Esophagus squamous epithelium (tissue), 5 donors: Measurements from ENCODE around the gene MATCAP1. TPM values are rescaled to one million over a fixed set of nuclear protein-coding genes. Genes with fewer than 3 reads are reported as not detected.

ENCODE experiments used
- DNase-seq: peaks from one replicate; lab custom pipeline; 2025; lab: John Stamatoyannopoulos, UW
- H3K27ac ChIP-seq, 4 donors: fragments of 200-600 bp; sonication (generic); one replicate each; pipeline ENCODE4 v1.5.1; 2016 to 2019; ENCODE audit warnings: mild to moderate bottlenecking in 1 of 4
- H3K27me3 ChIP-seq, 4 donors: fragments of 200-600 bp; sonication (generic); 1 replicate in 3 of 4; 2 replicates in 1 of 4; pipeline versions ENCODE4 v1.5.1 to v1.6.0; 2017 to 2021; ENCODE audit warnings: antibody characterized with exemption in 1 of 4
- H3K36me3 ChIP-seq, 3 donors: fragments of 200-600 bp; sonication (generic); one replicate each; pipeline ENCODE4 v1.5.1; 2016 to 2019
- H3K4me1 ChIP-seq, 3 donors: fragments of 200-600 bp; sonication (generic); one replicate each; pipeline ENCODE4 v1.5.1; 2017 to 2019
- H3K4me3 ChIP-seq, 4 donors: fragments of 200-600 bp; sonication (generic); 1 replicate in 3 of 4; 2 replicates in 1 of 4; pipeline ENCODE4 v1.5.1; 2016 to 2019; ENCODE audit warnings: mild to moderate bottlenecking in 2 of 4, moderate library complexity in 1 of 4
- H3K9me3 ChIP-seq, 3 donors: fragments of 200-600 bp; sonication (generic); one replicate each; pipeline ENCODE4 v1.5.1; 2016 to 2019
- POLR2A ChIP-seq, 4 donors: fragments of 450-650 bp; IDR thresholded peaks; one replicate each; pipeline ENCODE4 v1.6.1; 2017; ENCODE audit warnings: antibody characterized with exemption in 4 of 4, mild to moderate bottlenecking in 4 of 4, moderate library complexity in 3 of 4
- WGBS, 2 donors: methylation state at CpG; one replicate each; pipeline ENCODE4 v1.1.5; 2018; 5-methylcytosine and 5-hydroxymethylcytosine counted together
- intact Hi-C: fragments of 100-400 bp; cut with DNase I; formaldehyde crosslinking; loops from one replicate; pipeline ENCODE4 v1.15.0; 2022
- total RNA-seq, 4 donors: library from RNA; depleted of rRNA; stranded (reverse); fragments of >200 nt; gene quantifications; one replicate each; pipeline ENCODE4 v1.1.0, GENCODE V29; 2016
- TF ChIP-seq, protein P1 (sequence below), 6 experiments: fragments of 450-650 bp in 4 of 6; fragments of 200-600 bp in 2 of 6; sonication (generic) in 2 of 6; IDR thresholded peaks; one replicate each; pipeline ENCODE4 v1.5.1; 2016 to 2019; ENCODE audit warnings: antibody characterized with exemption in 6 of 6, mild to moderate bottlenecking in 4 of 6, moderate library complexity in 4 of 6
- donor health status: DM: yes; HTN: yes; CAD: no.

The MATCAP1 gene
- total RNA-seq, 4 donors from 2014 or later: 8.8 to 18.8 (median 13.4) TPM

DNA sequence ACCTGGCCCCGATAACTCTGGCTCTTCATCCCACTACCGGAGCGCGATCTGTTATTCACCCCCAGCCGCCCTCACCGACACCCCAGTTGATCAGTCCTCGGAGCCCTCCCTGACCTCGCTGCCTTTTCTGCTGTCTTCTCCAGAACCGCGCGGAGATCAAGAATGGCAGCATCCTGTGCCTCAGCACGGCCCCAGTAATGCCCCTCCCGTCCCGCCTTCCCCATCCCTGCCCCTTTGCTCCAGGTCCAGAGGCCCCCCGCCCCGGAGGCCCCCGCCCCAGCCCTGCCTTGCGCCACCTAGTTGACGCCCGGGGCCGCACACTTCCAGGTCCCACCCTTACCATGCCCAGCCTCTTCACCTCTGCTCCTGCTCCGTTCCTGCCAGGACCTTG, 16.0 kb upstream of the MATCAP1 start:
- Histone ChIP-seq H3K4me1 (peaks cover 11 to 51% (median 15%) of the 10 kb centered on the region in 3 donors), H3K36me3 (peaks cover 57 to 84% (median 63%) of the 10 kb centered on the region in 3 donors), H3K4me3 (peak overlapping the region; percentile 58 to 70 (median 63)), H3K27ac (peak overlapping the region; percentile 82 to 93 (median 86)), H3K9me3 (no peaks in the 10 kb centered on the region), H3K27me3 (no peaks in the 10 kb centered on the region)
- TF ChIP-seq POLR2A (IDR thresholded peaks at IDR 0.05): no peak
- TF ChIP-seq, protein P1, sequence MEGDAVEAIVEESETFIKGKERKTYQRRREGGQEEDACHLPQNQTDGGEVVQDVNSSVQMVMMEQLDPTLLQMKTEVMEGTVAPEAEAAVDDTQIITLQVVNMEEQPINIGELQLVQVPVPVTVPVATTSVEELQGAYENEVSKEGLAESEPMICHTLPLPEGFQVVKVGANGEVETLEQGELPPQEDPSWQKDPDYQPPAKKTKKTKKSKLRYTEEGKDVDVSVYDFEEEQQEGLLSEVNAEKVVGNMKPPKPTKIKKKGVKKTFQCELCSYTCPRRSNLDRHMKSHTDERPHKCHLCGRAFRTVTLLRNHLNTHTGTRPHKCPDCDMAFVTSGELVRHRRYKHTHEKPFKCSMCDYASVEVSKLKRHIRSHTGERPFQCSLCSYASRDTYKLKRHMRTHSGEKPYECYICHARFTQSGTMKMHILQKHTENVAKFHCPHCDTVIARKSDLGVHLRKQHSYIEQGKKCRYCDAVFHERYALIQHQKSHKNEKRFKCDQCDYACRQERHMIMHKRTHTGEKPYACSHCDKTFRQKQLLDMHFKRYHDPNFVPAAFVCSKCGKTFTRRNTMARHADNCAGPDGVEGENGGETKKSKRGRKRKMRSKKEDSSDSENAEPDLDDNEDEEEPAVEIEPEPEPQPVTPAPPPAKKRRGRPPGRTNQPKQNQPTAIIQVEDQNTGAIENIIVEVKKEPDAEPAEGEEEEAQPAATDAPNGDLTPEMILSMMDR (IDR thresholded peaks at IDR 0.05): peak in 2 of 6 experiments; percentile 2 to 5
- WGBS, 2 donors: 18 to 27% methylated on average over 9 to 15 of the region's 22 CpGs
- intact Hi-C loops: no loop called here
- no peak for DNase-seq

DNA sequence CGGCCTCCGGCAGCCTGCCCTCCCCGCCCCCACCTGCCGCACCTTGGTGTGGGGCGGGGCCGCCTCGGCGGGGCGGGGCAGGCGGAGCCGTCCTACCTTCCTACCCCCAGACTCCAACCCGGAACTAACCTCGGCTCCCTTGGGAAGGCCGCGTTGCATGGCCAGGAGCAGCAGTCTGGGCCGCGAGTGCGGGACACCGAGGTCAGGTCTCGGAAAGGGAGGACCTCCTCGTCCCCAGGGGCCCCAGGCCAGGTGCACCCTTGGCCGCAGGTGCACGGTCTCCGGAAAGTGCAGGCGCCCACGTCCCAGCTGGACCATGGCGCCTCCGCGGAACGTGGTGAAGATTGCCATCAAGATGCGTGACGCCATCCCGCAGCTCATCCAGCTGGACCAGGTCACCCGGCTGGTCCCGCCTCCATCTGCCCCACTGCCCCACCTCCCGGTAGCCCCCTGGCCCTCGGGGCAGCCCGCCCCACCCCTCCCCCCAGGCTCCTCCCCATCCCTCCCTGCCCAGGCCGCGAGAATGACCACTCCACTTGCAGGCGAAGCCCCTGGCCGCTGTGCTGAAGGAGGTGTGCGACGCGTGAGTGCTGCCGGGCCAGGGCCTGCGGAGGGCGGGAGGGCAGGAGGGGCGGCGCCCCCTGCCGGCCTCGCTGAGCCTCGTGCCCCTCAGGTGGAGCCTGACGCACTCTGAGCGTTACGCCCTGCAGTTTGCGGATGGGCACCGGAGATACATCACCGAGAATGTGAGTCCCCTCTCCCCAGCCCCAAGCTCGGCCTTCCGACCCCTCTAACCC, 15.4 kb upstream of the MATCAP1 start, which contains the start of gene ELMO3:
Gene ELMO3, plus strand, starts transcription at position 121 of the 797 bp plus-strand sequence. Its CDS starts 196 bp downstream, at position 317.
- no peak for DNase-seq
- TF ChIP-seq POLR2A (IDR thresholded peaks at IDR 0.05): peak in 2 of 4 donors; percentile 38 to 54
- TF ChIP-seq, protein P1 (IDR thresholded peaks at IDR 0.05): peak; percentile 18 to 69 (median 48)
- Histone ChIP-seq H3K9me3 (no peaks in the 10 kb centered on the region), H3K4me1 (peaks cover 11 to 56% (median 15%) of the 10 kb centered on the region in 3 donors), H3K27me3 (no peaks in the 10 kb centered on the region), H3K27ac (peak within 1 kb of the TSS; percentile 82 to 93 (median 86)), H3K4me3 (peak within 1 kb of the TSS; percentile 58 to 70 (median 63)), H3K36me3 (peaks cover 61 to 84% (median 67%) of the 10 kb centered on the region in 3 donors)
- WGBS, 2 donors: 34 to 52% methylated on average over 3 to 15 of the region's 61 CpGs
- intact Hi-C loops: no loop called here

DNA sequence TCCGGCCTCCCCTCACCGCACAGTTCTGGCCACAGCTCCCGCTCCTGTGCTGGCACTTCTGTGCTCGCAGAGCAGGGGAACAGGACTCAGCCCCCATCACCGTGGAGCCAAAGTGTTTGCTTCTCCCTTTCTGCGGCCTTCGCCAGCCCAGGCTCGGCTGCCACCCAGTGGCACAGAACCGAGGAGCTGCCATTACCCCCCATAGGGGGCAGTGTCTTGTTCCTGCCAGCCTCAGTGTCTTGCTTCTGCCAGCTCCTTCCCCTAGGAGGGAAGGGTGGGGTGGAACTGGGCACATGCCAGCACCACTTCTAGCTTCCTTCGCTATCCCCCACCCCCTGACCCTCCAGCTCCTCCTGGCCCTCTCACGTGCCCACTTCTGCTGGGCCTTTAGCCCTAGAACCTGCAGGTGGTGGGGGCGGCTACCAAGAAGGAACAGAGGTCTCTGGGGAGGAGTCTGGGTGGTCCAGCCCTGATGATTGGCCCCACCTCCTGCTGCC, 14.5 kb upstream of the MATCAP1 start:
- intact Hi-C loops: no loop called here
- 39 to 46% methylated on average over 6 to 9 of the region's 12 CpGs for WGBS, 2 donors
- DNase-seq: no peak
- Histone ChIP-seq H3K27me3 (no peaks in the 10 kb centered on the region), H3K4me3 (peak overlapping the region in 3 of 4 donors; percentile 58 to 70 (median 64)), H3K27ac (peak overlapping the region; percentile 82 to 93 (median 86)), H3K9me3 (no peaks in the 10 kb centered on the region), H3K36me3 (peaks cover 57 to 84% (median 61%) of the 10 kb centered on the region in 3 donors), H3K4me1 (peaks cover 18 to 66% (median 25%) of the 10 kb centered on the region in 3 donors)
- no peak for TF ChIP-seq POLR2A (IDR thresholded peaks at IDR 0.05)
- TF ChIP-seq, protein P1 (IDR thresholded peaks at IDR 0.05): peak; percentile 36 to 90 (median 72)

DNA sequence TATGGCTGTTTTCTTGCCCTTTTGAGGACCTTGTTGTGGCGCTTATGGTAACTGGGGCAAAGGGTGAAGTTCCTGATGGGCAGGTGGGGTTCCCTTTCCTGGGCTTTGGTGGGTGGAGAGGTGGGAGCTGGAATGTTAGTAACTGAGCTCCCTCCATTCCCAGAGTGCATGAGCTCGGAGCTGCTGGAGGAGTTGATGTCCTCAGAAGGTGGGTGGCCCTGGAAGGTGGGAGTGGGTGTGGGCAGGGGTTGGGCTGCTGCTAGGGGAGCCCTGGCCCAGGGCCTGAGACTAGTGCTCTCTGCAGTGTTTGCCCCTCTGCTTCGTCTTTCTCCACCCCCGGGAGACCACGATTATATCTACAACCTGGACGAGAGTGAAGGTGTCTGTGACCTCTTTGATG, 13.9 kb upstream of the MATCAP1 start:
- WGBS, 2 donors: 67 to 100% methylated on average over 1 of the region's 6 CpGs
- no peak overlapping the region for H3K4me3 ChIP-seq
- H3K27ac ChIP-seq: peak overlapping the region in 2 of 4 donors; percentile 85 to 93
- no peaks in the 10 kb centered on the region for H3K27me3 ChIP-seq
- intact Hi-C loops: no loop called here
- peaks cover 51 to 82% (median 55%) of the 10 kb centered on the region in 3 donors for H3K36me3 ChIP-seq
- H3K9me3 ChIP-seq: no peaks in the 10 kb centered on the region
- H3K4me1 ChIP-seq: peaks cover 24 to 72% (median 30%) of the 10 kb centered on the region in 3 donors
- DNase-seq: no peak
- TF ChIP-seq POLR2A (IDR thresholded peaks at IDR 0.05): no peak
- TF ChIP-seq, protein P1 (IDR thresholded peaks at IDR 0.05): no peak

DNA sequence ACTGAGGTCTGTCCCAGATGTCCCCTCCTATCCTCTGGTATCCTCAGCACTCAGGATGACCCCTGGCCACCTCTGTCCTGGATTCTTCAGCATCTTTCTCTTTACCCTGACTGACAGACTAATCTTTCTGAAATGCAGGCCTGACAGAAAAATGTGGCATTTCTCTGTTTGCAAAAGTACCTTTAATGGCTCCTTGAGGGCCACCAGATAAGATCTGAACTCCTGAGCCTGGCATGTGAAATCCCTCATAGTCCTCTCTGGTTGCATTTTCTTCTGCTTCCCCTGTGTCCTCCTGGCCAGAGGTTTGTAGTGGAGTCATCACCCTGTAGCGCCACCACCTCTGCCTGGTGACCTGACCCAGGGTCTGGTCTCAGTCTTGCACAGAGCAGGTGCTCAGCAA, 13.1 kb upstream of the MATCAP1 start:
- H3K4me1 ChIP-seq: peaks cover 28 to 77% (median 33%) of the 10 kb centered on the region in 3 donors
- H3K36me3 ChIP-seq: peaks cover 43 to 73% (median 48%) of the 10 kb centered on the region in 3 donors
- intact Hi-C loops: no loop called here
- no peak for TF ChIP-seq POLR2A (IDR thresholded peaks at IDR 0.05)
- TF ChIP-seq, protein P1 (IDR thresholded peaks at IDR 0.05): no peak
- no peaks in the 10 kb centered on the region for H3K27me3 ChIP-seq
- H3K9me3 ChIP-seq: no peaks in the 10 kb centered on the region
- no peak overlapping the region for H3K27ac ChIP-seq
- DNase-seq: no peak
- H3K4me3 ChIP-seq: no peak overlapping the region
- no CpG with 5 or more reads among the region's 1 CpG for WGBS, 2 donors
